HS-5 (cell line): ENCODE results near the gene RIT1.

Experiments used
- DNase-seq: peaks from one replicate; pipeline ENCODE4 v3.0.0-alpha.2; 2012; ENCODE audit warnings: low read depth

The RIT1 gene

GRCh38 chr1:155892796-155893195 lies 18.4 kb downstream of the RIT1 start:
- DNase-seq = peak; percentile 58

DNA sequence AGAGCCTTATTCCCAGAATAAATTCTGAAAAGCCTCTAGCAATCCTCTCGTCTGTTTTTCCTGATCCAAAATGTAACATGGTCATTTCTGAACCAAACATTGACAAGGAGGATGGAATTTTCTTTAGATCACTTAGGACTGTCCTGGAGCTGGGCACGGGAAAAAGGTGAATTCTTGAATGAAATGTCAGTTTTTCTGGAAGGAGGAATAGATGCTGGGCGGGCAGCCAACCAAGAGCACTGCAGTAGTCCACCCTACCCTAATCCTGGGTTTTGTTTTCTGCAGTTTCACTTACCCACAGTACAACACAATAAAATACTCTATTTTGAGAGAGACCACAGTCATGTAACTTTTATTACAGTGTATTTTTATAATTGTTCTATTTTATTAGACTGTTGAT lies 20.9 kb downstream of the RIT1 start:
- no peak for DNase-seq

GRCh38 chr1:155889566-155889965 lies 21.6 kb downstream of the RIT1 start:
- DNase-seq = peak; percentile 40

DNA sequence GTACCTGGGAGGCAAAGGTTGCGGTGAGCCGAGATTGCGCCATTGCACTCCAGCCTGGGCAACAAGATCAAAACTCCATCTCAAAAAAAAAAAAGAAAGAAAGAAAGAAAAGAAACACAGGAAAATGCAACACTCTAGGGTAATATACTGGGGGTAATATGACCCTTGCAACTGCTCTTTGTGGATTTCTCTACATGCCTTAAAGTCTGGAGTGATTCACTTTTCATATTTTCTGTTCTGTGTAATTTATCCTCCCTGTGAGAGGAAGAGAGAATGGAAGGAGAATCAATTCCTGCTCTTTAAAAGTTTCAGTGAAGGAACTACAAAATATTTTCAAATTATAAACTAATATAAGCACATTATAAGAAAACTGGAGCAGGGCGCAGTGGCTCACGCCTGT lies 22.7 kb downstream of the RIT1 start:
- DNase-seq = no peak

DNA sequence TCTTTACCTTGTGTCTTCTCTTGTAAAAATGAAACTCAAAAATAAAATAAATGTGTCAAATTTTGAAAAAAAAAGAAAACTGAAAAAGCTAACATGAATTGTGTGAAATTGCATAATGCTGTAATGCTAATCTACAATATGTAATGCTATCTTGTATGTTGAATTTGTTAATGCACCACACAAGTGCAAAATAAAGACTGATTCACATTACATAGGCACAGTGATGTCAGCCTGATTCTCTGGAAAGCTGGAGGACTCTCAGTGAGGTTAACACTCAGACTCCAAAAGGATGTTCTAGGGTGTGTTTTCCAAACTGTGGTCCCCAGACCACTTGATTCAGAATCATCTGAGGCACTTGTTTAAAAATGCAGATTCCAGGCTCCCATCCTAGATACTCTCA lies 26.2 kb downstream of the RIT1 start:
- DNase-seq = no peak

- no peak for DNase-seq
Observed at GRCh38 chr1:155884031-155884960, 26.9 kb downstream of the RIT1 start.

GRCh38 chr1:155882766-155883165 lies 28.4 kb downstream of the RIT1 start:
- no peak for DNase-seq

GRCh38 chr1:155882235-155882634 lies 28.9 kb downstream of the RIT1 start:
- DNase-seq = no peak

GRCh38 chr1:155880950-155881349 lies 30.2 kb downstream of the RIT1 start:
- no peak for DNase-seq

GRCh38 chr1:155880251-155880650 lies 30.9 kb downstream of the RIT1 start:
- no peak for DNase-seq

DNA sequence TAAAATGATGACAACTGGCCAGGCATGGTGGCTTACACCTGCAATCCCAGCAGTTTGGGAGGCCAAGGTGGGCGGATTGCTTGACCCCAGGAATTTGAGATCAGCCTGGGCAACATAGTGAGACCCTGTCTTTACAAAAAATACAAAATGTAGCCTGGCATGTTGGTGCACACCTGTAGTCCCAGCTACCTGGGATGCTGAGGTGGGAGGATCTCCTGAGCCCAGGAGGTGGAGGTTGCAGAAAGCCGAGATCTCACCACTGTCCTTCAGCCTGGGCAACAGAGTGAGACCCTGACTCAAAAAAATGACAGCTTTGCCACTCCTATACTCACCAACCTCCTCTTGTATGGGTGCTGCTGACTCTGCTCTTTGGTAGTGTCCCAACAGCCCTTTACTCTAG lies 33.2 kb downstream of the RIT1 start:
- no peak for DNase-seq

DNA sequence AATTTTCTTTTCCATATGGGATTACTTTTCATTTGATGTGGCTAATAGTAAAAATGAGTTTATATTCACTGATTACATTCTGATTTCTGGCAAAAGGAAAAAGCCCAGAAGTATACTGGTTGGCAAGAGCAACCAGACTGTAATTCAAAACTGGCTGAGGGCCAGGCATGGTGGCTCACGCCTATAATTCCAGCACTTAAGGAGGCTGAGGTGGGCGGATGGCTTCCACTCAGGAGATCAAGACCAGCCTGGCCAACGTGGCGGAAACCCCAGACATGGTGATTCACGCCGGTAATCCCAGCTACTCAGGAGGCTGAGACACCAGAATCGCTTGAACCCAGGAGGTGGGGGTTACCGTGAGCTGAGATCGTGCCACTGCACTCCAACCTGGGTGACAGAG lies 37.3 kb downstream of the RIT1 start:
- no peak for DNase-seq

DNA sequence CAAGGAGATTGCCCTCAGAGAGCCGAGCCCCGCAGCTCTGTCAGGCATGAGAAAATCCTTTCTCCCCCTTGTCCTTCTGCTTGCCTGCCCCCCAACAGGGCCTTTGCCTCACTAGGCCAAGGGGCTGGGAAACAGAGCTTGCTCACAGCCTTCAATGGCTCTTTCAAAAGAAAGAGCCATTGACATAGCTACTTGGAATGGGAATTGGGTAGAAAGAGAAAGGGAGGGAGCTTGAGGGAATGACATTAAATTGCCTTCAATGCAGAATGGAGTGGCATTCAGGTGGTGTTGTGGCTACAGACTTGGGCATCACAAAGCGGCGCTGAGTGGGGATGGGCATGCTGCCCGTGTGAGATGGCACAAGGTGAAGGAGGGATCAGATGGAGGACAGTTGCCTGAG lies 38.6 kb downstream of the RIT1 start:
- no peak for DNase-seq

DNA sequence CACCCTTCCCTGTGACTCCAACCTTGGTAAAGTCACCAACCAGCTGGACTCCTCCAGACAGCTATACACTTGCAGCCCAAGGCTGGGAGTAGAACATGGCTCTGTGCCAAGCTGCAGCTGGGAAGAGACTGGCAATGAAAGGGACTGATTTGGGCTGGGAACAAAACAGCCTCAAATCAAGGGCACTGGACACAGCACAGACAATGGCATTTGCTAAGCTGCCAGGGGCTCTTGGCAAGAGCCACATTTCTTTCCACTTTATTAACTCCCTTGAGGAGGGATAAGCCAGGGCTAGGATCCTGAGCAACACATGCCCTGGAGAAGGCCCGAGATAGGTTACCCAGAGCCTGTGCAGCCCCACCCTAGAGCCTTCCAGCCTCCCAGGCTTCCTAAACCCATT lies 39.8 kb downstream of the RIT1 start:
- DNase-seq = no peak

- DNase-seq = no peak
Observed at GRCh38 chr1:155867766-155868165, 43.4 kb downstream of the RIT1 start.

GRCh38 chr1:155864393-155864792 lies 46.8 kb downstream of the RIT1 start:
- DNase-seq = no peak

GRCh38 chr1:155861896-155862295 lies 49.3 kb downstream of the RIT1 start:
- no peak for DNase-seq

DNA sequence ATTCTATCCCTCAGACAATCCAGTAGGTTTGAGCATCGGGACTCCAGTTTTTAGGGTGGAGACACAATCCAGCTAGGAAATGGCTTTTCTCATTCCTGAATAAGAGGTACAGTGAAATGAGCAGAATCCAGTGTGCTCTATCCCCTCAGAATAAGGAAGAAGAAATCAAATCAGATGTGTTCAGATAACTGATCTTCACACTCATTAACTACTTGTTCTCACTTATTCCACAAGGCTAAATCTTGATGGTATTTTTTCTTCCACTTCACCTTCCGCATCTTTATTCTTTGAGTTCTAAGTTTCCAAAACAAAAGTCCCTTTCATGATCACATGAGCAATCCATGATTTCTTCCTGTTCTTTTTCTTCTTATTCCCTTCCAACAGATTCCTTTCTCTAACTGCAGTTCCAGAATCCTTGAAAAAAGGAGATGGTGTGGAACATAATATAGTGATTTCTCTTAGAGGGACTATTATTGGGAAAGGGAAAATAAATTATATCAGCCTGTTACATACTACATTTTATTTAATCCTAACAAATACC lies 50.1 kb downstream of the RIT1 start:
- DNase-seq = no peak

- no peak for DNase-seq
Observed at GRCh38 chr1:155859881-155860871, 51.0 kb downstream of the RIT1 start.

- peak; percentile 82 for DNase-seq
Observed at GRCh38 chr1:155859234-155859829, 51.8 kb downstream of the RIT1 start, which contains the start of gene SYT11. SYT11 (plus strand) TSS chr1:155859567; CDS start chr1:155859762, 195 bp downstream.

- peak; percentile 26 for DNase-seq
Observed at GRCh38 chr1:155858800-155859233, 52.3 kb downstream of the RIT1 start.
